GM12872 (cell line): ENCODE measurements around the gene DEFB112.

Experiments
- TF ChIP-seq, protein P1 (sequence below): IDR thresholded peaks from 3 replicates; pipeline ENCODE4 v1.5.1; 2011; ENCODE audit warnings: low read depth, mild to moderate bottlenecking, low read length, moderate library complexity; ENCODE audit not compliant: insufficient read depth

Gene DEFB112

DNA sequence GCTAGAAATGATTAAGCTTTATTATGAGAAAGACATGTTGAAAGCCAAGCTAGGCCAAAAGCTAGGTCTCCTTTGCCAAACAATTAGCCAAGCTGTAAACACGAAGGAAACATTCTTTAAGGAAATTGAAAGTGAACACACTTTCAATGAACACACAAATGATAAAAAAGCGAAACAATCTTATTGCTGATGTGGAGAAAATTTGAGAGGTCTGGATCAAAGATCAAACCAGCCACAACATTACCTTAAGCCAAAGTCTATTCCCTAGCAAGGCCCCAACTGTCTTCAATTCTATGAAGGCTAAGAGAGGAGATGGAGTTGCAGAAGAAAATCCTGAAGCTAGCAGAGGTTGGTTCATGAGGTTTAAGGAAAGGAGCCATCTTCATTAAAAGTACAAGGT, 40.2 kb upstream of the DEFB112 start:
- TF ChIP-seq, protein P1, sequence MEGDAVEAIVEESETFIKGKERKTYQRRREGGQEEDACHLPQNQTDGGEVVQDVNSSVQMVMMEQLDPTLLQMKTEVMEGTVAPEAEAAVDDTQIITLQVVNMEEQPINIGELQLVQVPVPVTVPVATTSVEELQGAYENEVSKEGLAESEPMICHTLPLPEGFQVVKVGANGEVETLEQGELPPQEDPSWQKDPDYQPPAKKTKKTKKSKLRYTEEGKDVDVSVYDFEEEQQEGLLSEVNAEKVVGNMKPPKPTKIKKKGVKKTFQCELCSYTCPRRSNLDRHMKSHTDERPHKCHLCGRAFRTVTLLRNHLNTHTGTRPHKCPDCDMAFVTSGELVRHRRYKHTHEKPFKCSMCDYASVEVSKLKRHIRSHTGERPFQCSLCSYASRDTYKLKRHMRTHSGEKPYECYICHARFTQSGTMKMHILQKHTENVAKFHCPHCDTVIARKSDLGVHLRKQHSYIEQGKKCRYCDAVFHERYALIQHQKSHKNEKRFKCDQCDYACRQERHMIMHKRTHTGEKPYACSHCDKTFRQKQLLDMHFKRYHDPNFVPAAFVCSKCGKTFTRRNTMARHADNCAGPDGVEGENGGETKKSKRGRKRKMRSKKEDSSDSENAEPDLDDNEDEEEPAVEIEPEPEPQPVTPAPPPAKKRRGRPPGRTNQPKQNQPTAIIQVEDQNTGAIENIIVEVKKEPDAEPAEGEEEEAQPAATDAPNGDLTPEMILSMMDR: no peak

DNA sequence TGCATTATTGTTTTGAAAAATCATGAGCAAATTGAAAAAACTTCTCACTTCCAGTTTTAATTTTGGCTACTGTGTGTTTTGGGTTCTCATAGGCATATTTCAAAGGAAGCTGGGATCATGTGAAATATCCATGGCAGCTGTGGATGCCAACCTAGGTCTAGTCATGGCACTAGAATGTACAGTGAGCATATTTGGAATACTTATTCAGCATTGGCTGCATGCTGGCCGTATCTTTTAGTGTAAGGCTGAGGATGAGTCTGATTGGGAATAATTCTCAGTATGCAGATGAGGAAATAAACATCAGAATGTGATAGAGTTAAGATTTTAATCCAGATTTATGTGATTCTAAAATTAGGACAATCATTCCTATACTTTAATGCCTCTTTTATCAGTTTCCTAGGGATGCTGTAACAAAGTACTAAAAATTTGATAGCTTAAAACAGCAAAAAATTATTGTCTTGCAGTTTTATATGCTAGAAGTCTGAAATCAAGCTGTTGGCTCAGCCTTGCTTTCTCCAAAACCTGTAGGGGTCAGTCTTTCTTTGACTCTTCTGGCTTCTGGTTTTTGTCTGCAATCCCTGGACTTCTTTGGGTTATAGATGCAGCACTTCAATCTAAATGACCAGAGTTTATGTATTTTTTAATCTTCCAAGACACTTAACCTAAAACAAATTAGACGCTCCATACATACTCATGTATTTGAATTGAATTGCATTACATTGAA, 37.7 kb upstream of the DEFB112 start:
- TF ChIP-seq, protein P1: 0 out of 3 replicates have a peak, but pooled peaks have one; percentile 11

DNA sequence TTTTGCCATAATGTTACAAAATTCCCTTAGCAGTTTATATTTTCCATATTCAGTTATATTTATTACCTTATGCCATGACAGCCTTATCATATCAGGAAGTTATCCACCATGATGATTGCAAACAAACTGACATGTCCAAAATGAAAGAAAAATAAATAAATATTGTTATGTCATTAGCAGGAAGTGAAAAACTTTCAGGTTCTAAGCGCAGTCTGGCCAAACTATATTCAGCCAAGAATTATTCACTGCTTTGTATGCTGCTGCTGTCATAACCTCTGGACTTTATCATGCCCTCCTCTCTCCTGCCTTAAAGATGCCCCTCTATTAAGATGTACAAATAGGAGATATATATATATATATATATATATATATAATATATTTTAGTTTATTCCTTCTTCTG, 27.7 kb upstream of the DEFB112 start:
- TF ChIP-seq, protein P1: no peak

DNA sequence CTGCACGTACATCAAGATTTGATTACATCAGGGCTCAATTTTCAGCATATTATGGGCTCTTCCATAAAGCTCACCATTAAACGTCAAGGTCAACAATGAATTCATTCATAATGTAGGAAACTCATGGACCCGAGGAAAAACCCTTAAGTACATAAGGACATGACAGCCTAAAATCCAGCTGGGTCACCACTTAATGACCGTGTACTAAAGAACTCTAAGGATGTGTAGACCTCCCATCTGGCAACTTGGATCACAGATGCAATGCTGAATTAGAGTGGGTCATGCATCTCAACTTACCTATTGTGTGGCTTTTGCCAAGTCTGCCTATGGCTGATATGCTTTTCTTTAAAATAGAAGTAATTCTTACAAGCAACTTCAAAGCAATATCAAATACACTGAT, 26.7 kb upstream of the DEFB112 start:
- TF ChIP-seq, protein P1: no peak

DNA sequence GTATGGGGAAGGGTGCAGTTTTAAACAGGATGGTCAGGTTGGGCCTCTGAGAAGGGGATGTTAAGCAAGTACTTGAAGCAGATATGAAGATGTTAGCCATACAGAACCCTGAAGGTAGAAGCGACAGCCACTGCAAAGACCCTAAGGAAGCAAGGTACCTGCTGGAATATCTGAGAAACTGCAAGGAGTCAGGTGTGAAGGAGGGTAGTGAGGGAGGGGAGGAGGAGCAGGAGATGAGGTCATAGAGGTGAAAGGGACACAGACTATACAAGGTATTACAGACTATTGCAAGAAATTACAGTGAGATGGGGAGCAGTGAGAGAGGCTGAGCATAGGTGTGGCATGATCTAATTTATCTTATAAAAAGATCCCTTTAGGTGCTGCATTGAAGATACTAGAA, 22.2 kb upstream of the DEFB112 start:
- TF ChIP-seq, protein P1: no peak

DNA sequence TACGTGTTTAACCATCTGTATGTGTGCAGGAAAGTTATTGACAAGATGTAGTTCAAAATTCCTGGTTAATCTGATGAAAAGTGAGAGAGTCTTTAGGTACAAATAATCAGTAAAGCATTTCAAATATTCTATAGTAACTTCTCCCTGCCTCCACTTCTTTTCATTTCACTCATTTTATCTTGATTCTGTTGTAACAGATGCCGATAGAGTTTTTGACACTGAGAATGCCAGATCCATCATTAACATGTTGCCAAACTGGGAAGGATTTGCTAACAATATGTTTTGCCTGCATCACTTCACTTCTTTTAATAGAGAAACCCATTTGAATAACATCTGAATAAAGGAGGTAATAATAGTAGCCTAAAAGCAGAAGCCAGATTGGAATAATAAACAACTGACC, 20.4 kb upstream of the DEFB112 start:
- TF ChIP-seq, protein P1: no peak

DNA sequence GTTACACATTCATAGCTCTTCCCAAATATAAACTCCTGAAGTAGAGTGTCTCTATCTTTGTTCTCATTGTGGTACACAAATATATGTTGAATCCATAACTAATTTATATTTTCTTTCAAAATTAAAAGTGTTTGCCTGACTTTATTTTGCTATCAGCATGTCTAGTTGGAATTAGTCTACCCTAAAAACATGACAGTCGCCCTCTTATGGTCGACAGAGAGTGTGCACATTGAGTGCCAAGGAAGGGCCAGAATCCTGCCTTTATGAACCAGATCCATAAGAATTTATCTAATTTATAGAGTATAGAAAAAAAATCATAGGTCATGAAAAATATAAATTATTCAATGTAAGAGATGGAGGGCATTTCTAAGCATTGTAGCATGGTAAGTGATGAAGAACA, 12.3 kb upstream of the DEFB112 start:
- TF ChIP-seq, protein P1: peak; percentile 44; the same call in 2 of the 3 replicates

DNA sequence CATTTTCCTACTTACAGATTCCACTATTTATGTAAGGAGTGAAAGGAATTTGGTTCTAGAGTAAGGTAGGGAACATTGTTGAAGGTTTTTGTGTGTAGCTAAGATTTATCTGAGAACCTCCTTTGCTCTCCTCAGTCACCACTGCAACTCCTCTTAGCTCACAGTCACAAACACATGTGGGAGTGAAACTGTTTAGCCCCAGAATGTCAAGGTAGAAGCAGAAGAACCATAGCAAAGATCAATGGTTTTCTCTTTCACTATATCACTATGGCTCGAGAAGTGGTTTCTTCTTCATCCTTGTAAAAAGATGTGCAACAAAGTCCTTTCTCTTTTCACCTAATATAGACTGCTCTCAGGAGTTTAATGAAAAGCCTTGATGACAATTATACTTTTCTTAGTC, 6.5 kb upstream of the DEFB112 start:
- TF ChIP-seq, protein P1: no peak
